Keratinocyte (primary cell): Measurements from ENCODE around the gene ERBB4. TPM values are rescaled to one million over a fixed set of nuclear protein-coding genes. Genes with fewer than 3 reads are reported as not detected.

Experiments
- DNase-seq: peaks from one replicate; pipeline ENCODE4 v3.0.0-alpha.2; 2011; ENCODE audit warnings: low read depth, missing footprints, low spot score
- FAIRE-seq: peaks from 2 replicates; lab custom pipeline; 2011; peaks lifted over from hg19 to GRCh38; lab: Jason Lieb, UNC
- H2AFZ ChIP-seq: 2 replicates; pipeline ENCODE4 v1.6.0; 2012; ENCODE audit warnings: low read length, control low read depth, inconsistent platforms; ENCODE audit not compliant: control insufficient read depth
- H3K27ac ChIP-seq: 2 replicates; pipeline ENCODE4 v1.5.1; 2011; ENCODE audit warnings: low read length; ENCODE audit not compliant: control insufficient read depth, insufficient read depth
- H3K27me3 ChIP-seq: 3 replicates; pipeline ENCODE4 v1.6.0; 2011; ENCODE audit warnings: low read length; ENCODE audit not compliant: control insufficient read depth, insufficient read depth; ENCODE audit errors: extremely low read depth
- H3K36me3 ChIP-seq, 2 experiments: 2 replicates in 1 of 2; 3 replicates in 1 of 2; pipeline ENCODE4 v1.5.1; 2011; ENCODE audit warnings: low read length in 2 of 2, mild to moderate bottlenecking in 1 of 2; ENCODE audit not compliant: control insufficient read depth in 2 of 2, insufficient read depth in 2 of 2; ENCODE audit errors: extremely low read depth in 1 of 2
- H3K4me1 ChIP-seq: 3 replicates; pipeline ENCODE4 v1.5.1; 2011; ENCODE audit warnings: low read length; ENCODE audit not compliant: control insufficient read depth, insufficient read depth; ENCODE audit errors: extremely low read depth
- H3K4me2 ChIP-seq: 3 replicates; pipeline ENCODE4 v1.6.0; 2011; ENCODE audit warnings: low read depth, low read length; ENCODE audit not compliant: control insufficient read depth, insufficient read depth; ENCODE audit errors: extremely low read depth
- H3K4me3 ChIP-seq, 3 experiments: fragments of 200-600 bp in 1 of 3; sonication (generic) in 1 of 3; 2 replicates in 2 of 3; 3 replicates in 1 of 3; pipeline ENCODE4 v1.5.1; 2011 to 2016; ENCODE audit warnings: low read length in 3 of 3, mild to moderate bottlenecking in 3 of 3, control low read depth in 2 of 3, inconsistent platforms in 1 of 3, low read depth in 1 of 3, mixed read lengths in 1 of 3, mixed run types in 1 of 3, moderate library complexity in 1 of 3; ENCODE audit not compliant: control insufficient read depth in 2 of 3, insufficient read depth in 2 of 3; ENCODE audit errors: extremely low read depth in 1 of 3
- H3K79me2 ChIP-seq: 2 replicates; pipeline ENCODE4 v1.6.0; 2012; ENCODE audit warnings: low read length; ENCODE audit not compliant: control insufficient read depth, insufficient read depth
- H3K9ac ChIP-seq: 3 replicates; pipeline ENCODE4 v1.6.0; 2011; ENCODE audit warnings: low read length; ENCODE audit not compliant: control insufficient read depth, insufficient read depth; ENCODE audit errors: extremely low read depth
- H3K9me1 ChIP-seq: 3 replicates; pipeline ENCODE4 v1.6.0; 2011; ENCODE audit warnings: low read length; ENCODE audit not compliant: control insufficient read depth, insufficient read depth; ENCODE audit errors: extremely low read depth
- H3K9me3 ChIP-seq: 2 replicates; pipeline ENCODE4 v1.5.1; 2012; ENCODE audit warnings: low read depth, low read length; ENCODE audit not compliant: control insufficient read depth
- H4K20me1 ChIP-seq: 3 replicates; pipeline ENCODE4 v1.6.0; 2011; ENCODE audit warnings: low read length; ENCODE audit not compliant: control insufficient read depth, insufficient read depth; ENCODE audit errors: extremely low read depth
- EZH2 ChIP-seq: IDR thresholded peaks from one replicate; pipeline ENCODE4 v1.6.1; 2012; ENCODE audit warnings: inconsistent platforms, mild to moderate bottlenecking, low read length, moderate library complexity
- dilution Hi-C: fragments of 300-500 bp; cut with MboI; formaldehyde crosslinking; loops from one replicate; pipeline ENCODE4 v1.7.0; 2020; ENCODE audit warnings: low sequenced_read_pairs; ENCODE audit not compliant: extremely low pct_ligation_motif_present
- polyA plus RNA-seq, 5 experiments: library from polyadenylated mRNA; depleted of rRNA in 3 of 5; stranded (reverse) in 3 of 5; stranded (forward) in 1 of 5; unstranded in 1 of 5; fragments of >200 nt; gene quantifications; 1 replicate in 1 of 5; 2 replicates in 3 of 5; 3 replicates in 1 of 5; pipeline versions ENCODE4 v1.2.1 to v1.2.3, GENCODE V29; 2011 to 2012; ENCODE audit warnings: missing spikeins in 2 of 5, low read depth in 1 of 5, low replicate concordance in 1 of 5
- TF ChIP-seq, protein P1 (sequence below), 3 experiments: IDR thresholded peaks in 1 of 3; conservative IDR thresholded peaks in 1 of 3; optimal IDR thresholded peaks in 1 of 3; 2 replicates in 2 of 3; 3 replicates in 1 of 3; pipeline versions ENCODE3 to v1.5.1; 2011; ENCODE audit warnings: low read length in 3 of 3, mild to moderate bottlenecking in 3 of 3, moderate library complexity in 2 of 3, control low read depth in 1 of 3, inconsistent platforms in 1 of 3; ENCODE audit not compliant: insufficient read depth in 2 of 3; ENCODE audit errors: extremely low read depth in 1 of 3

The ERBB4 gene
- polyA plus RNA-seq, 1 donor (not counting 4 experiments of a cell fraction or from before 2014, with no cell fraction given), result 0.01 TPM

DNA sequence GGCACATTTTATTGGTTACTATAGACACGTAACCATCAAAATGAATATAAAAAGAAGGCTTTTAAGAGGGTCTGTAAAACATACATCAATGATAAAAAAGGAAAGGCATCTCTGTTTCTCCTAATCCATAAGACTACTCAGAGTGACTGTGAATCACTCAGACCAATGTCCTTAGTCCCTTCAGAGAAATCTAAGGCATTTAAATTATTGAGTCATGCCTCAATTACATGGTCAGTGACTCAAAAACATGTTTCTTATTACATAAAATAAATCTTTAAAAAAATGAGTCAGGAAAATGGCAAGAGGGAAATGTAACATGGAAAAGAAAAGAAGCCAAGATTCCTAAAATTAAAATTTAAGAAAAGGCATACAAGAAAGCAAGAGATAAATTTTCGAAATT is 146.6 kb downstream of the ERBB4 start:
- no peaks in the 10 kb centered on the region for H3K9me1 ChIP-seq
- no peak for FAIRE-seq
- no peaks in the 10 kb centered on the region for H3K36me3 ChIP-seq
- H2AFZ ChIP-seq, result no peak overlapping the region
- no peaks in the 10 kb centered on the region for H3K79me2 ChIP-seq
- dilution Hi-C loops, result no loop called here
- H3K4me2 ChIP-seq, result no peak overlapping the region
- TF ChIP-seq, protein P1, sequence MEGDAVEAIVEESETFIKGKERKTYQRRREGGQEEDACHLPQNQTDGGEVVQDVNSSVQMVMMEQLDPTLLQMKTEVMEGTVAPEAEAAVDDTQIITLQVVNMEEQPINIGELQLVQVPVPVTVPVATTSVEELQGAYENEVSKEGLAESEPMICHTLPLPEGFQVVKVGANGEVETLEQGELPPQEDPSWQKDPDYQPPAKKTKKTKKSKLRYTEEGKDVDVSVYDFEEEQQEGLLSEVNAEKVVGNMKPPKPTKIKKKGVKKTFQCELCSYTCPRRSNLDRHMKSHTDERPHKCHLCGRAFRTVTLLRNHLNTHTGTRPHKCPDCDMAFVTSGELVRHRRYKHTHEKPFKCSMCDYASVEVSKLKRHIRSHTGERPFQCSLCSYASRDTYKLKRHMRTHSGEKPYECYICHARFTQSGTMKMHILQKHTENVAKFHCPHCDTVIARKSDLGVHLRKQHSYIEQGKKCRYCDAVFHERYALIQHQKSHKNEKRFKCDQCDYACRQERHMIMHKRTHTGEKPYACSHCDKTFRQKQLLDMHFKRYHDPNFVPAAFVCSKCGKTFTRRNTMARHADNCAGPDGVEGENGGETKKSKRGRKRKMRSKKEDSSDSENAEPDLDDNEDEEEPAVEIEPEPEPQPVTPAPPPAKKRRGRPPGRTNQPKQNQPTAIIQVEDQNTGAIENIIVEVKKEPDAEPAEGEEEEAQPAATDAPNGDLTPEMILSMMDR (optimal IDR thresholded peaks at IDR 0.05 in 1 of 3, IDR thresholded peaks at IDR 0.05 in 1 of 3, conservative IDR thresholded peaks at IDR 0.05 in 1 of 3; ENCODE audit: extremely low read depth in 1 of 3, insufficient read depth in 2 of 3, low read length in 3 of 3), result no peak
- no peak for TF ChIP-seq EZH2
- H3K9me3 ChIP-seq, result no peaks in the 10 kb centered on the region
- H4K20me1 ChIP-seq, result no peaks in the 10 kb centered on the region
- peak; percentile 5 for DNase-seq
- no peaks in the 10 kb centered on the region for H3K27me3 ChIP-seq
- H3K27ac ChIP-seq, result no peak overlapping the region
- no peak overlapping the region for H3K9ac ChIP-seq
- H3K4me1 ChIP-seq, result no peaks in the 10 kb centered on the region
- no peak overlapping the region for H3K4me3 ChIP-seq

DNA sequence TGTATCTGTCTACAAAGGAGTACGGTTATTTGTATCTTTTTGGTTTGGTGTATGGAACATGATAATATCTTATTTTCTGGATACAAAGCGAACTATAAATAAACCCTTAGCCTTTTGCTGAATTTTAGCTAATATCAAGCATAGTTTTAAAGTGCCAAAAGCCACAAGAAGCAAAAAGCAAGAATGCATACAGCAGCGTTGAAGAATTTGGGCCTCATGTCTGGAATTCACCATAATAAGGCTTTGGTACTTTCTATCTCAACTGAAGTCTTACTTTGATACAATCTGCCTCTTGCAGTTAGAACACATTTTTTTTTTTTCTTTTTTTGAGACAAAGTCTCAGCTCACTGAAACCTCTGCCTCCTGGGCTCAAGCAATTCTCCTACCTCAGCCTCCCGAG is 151.5 kb downstream of the ERBB4 start:
- Histone ChIP-seq H3K79me2 (no peaks in the 10 kb centered on the region), H3K4me3 (no peak overlapping the region), H3K9me3 (no peaks in the 10 kb centered on the region), H3K36me3 (no peaks in the 10 kb centered on the region), H3K9me1 (no peaks in the 10 kb centered on the region), H3K4me2 (no peak overlapping the region), H3K27ac (no peak overlapping the region), H4K20me1 (no peaks in the 10 kb centered on the region), H3K27me3 (no peaks in the 10 kb centered on the region), H2AFZ (no peak overlapping the region), H3K4me1 (peaks cover 13% of the 10 kb centered on the region), H3K9ac (no peak overlapping the region)
- DNase-seq, result no peak
- dilution Hi-C loops, result no loop called here
- TF ChIP-seq, protein P1 (optimal IDR thresholded peaks at IDR 0.05 in 1 of 3, IDR thresholded peaks at IDR 0.05 in 1 of 3, conservative IDR thresholded peaks at IDR 0.05 in 1 of 3; ENCODE audit: extremely low read depth in 1 of 3, insufficient read depth in 2 of 3, low read length in 3 of 3), result no peak
- no peak for TF ChIP-seq EZH2
- peak; percentile 13 for FAIRE-seq
